GM23338 (cell line): ENCODE measurements around the gene NID2. TPM values are rescaled to one million over a fixed set of nuclear protein-coding genes. Genes with fewer than 3 reads are reported as not detected.

ENCODE experiments used
- ATAC-seq: fragments of 200-7000 bp; cut with Tn5 transposase; 3 replicates; pipeline ENCODE4 v1.9.1; 2020
- DNase-seq: peaks from one replicate; pipeline ENCODE4 v3.0.0-alpha.2; 2015; ENCODE audit warnings: low spot score
- H2AFZ ChIP-seq: fragments of 200-600 bp; sonication (generic); 2 replicates; pipeline ENCODE4 v1.8.0; 2016; ENCODE audit warnings: antibody characterized with exemption, mild to moderate bottlenecking, moderate library complexity
- H3F3A ChIP-seq: fragments of 200-600 bp; sonication (generic); replicated peaks from 2 replicates; pipeline ENCODE4 v1.8.0; 2017; ENCODE audit warnings: antibody characterized with exemption, mixed run types, low read depth
- H3K27ac ChIP-seq: fragments of 200-600 bp; sonication (generic); 2 replicates; pipeline ENCODE4 v1.6.1; 2016; ENCODE audit warnings: low read depth
- H3K27me3 ChIP-seq: fragments of 200-600 bp; sonication (generic); 2 replicates; pipeline ENCODE4 v1.8.0; 2016; ENCODE audit warnings: mild to moderate bottlenecking, mixed run types, moderate library complexity; ENCODE audit not compliant: insufficient read depth
- H3K36me3 ChIP-seq: fragments of 200-600 bp; sonication (generic); 2 replicates; pipeline ENCODE4 v1.8.0; 2016; ENCODE audit warnings: mild to moderate bottlenecking; ENCODE audit not compliant: insufficient read depth
- H3K4me1 ChIP-seq: fragments of 200-600 bp; sonication (generic); 2 replicates; pipeline ENCODE4 v1.8.0; 2016; ENCODE audit warnings: mild to moderate bottlenecking, moderate library complexity; ENCODE audit not compliant: insufficient read depth
- H3K4me2 ChIP-seq: fragments of 200-600 bp; sonication (generic); 2 replicates; pipeline ENCODE4 v1.7.1; 2017; ENCODE audit warnings: mixed run types
- H3K4me3 ChIP-seq: fragments of 200-600 bp; sonication (generic); 2 replicates; pipeline ENCODE4 v1.6.1; 2016; ENCODE audit warnings: mixed run types
- H3K79me2 ChIP-seq: fragments of 200-600 bp; sonication (generic); replicated peaks from 2 replicates; pipeline ENCODE4 v1.8.0; 2017; ENCODE audit warnings: mild to moderate bottlenecking; ENCODE audit not compliant: insufficient read depth
- H3K9me2 ChIP-seq: fragments of 200-600 bp; sonication (generic); 2 replicates; pipeline ENCODE4 v1.8.0; 2017; ENCODE audit not compliant: insufficient read depth
- H4K20me1 ChIP-seq: fragments of 200-600 bp; sonication (generic); replicated peaks from 2 replicates; pipeline ENCODE4 v1.8.0; 2017; ENCODE audit warnings: mild to moderate bottlenecking; ENCODE audit not compliant: insufficient read depth
- H3K27ac Mint-ChIP-seq: 2 replicates; pipeline ENCODE4 v1.8.0; 2020; ENCODE audit warnings: inconsistent platforms, mild to moderate bottlenecking, moderate library complexity, mixed read lengths
- H3K27me3 Mint-ChIP-seq: 3 replicates; pipeline ENCODE4 v1.8.0; 2022; ENCODE audit warnings: low read depth, mild to moderate bottlenecking, moderate library complexity, mixed read lengths, inconsistent platforms; ENCODE audit not compliant: insufficient read depth, poor library complexity
- H3K36me3 Mint-ChIP-seq: 3 replicates; pipeline ENCODE4 v1.8.0; 2021; ENCODE audit warnings: low read depth, mild to moderate bottlenecking, inconsistent platforms, moderate library complexity, mixed read lengths
- H3K4me1 Mint-ChIP-seq: 3 replicates; pipeline ENCODE4 v1.8.0; 2020; ENCODE audit warnings: mild to moderate bottlenecking, inconsistent platforms, mixed read lengths
- H3K4me3 Mint-ChIP-seq: 3 replicates; pipeline ENCODE4 v1.8.0; 2021; ENCODE audit warnings: moderate library complexity, mild to moderate bottlenecking, inconsistent platforms, mixed read lengths
- H3K9me3 Mint-ChIP-seq: 3 replicates; pipeline ENCODE4 v1.8.0; 2020; ENCODE audit warnings: moderate library complexity, mild to moderate bottlenecking, inconsistent platforms, mixed read lengths
- CREB1 ChIP-seq: fragments of 250-450 bp; sonication (Bioruptor Pico); IDR thresholded peaks from 2 replicates; pipeline ENCODE4 v1.5.0; 2020; ENCODE audit warnings: low read depth, mild to moderate bottlenecking, moderate library complexity
- EZH2 ChIP-seq: fragments of 200-600 bp; sonication (generic); IDR thresholded peaks from one replicate; pipeline ENCODE4 v1.8.0; 2017; ENCODE audit warnings: antibody characterized with exemption, mild to moderate bottlenecking, low read depth; ENCODE audit not compliant: unreplicated experiment
- JUNB ChIP-seq: IDR thresholded peaks from one replicate; pipeline ENCODE4 v1.6.1; 2016; ENCODE audit warnings: antibody characterized with exemption; ENCODE audit not compliant: unreplicated experiment
- NANOG ChIP-seq: IDR thresholded peaks from 2 replicates; pipeline ENCODE4 v1.6.1; 2016; ENCODE audit warnings: antibody characterized with exemption, borderline replicate concordance
- POLR2AphosphoS5 ChIP-seq: IDR thresholded peaks from 2 replicates; pipeline ENCODE4 v1.6.1; 2016; ENCODE audit warnings: antibody characterized with exemption, low read depth
- REST ChIP-seq: IDR thresholded peaks from one replicate; pipeline ENCODE4 v1.6.1; 2018; ENCODE audit warnings: antibody characterized with exemption; ENCODE audit not compliant: unreplicated experiment
- STAT1 ChIP-seq: IDR thresholded peaks from one replicate; pipeline ENCODE4 v1.6.1; 2016; ENCODE audit warnings: antibody characterized with exemption; ENCODE audit not compliant: unreplicated experiment
- polyA plus RNA-seq: library from polyadenylated mRNA; unstranded; fragments of >200 nt; fragmentation: Nextera tagmentation; extraction: Ambion mirVana; gene quantifications from 2 replicates; pipeline ENCODE4 v1.2.1, GENCODE V29; 2016
- total RNA-seq: library from RNA; depleted of rRNA; stranded (reverse); fragments of >200 nt; shearing (Covaris generic); gene quantifications from 2 replicates; pipeline ENCODE4 v1.2.3, GENCODE V29; 2014

Gene NID2
- total and polyA plus RNA-seq, 2 experiments from 2014 or later = 4.3 to 10.4 TPM

GRCh38 chr14:52007637-52008036, 61.2 kb downstream of the NID2 start:
- peaks cover 6% of the 10 kb centered on the region; the same call in 1 of the 2 replicates for H4K20me1 ChIP-seq
- H3K79me2 ChIP-seq = no peaks in the 10 kb centered on the region; the same call in 1 of the 2 replicates
- ATAC-seq (peak; percentile 21; the same call in 1 of the 3 replicates), DNase-seq (no peak)
- no peak overlapping the region for H2AFZ ChIP-seq
- Mint-ChIP-seq H3K4me1 (peaks cover 7% of the 10 kb centered on the region; the same call in 2 of the 3 replicates), H3K27ac (no peak overlapping the region), H3K27me3 (peaks cover 4% of the 10 kb centered on the region), H3K4me3 (no peak overlapping the region), H3K36me3 (peaks cover 77% of the 10 kb centered on the region), H3K9me3 (no peaks in the 10 kb centered on the region)
- H3K4me3 ChIP-seq = no peak overlapping the region
- no peaks in the 10 kb centered on the region for H3K27me3 ChIP-seq
- peaks cover 22% of the 10 kb centered on the region for H3K4me1 ChIP-seq
- H3K27ac ChIP-seq = no peak overlapping the region
- H3K4me2 ChIP-seq = 0 out of 2 replicates have a peak overlapping the region, but pooled peaks have one; percentile 16
- H3F3A ChIP-seq = no peaks in the 10 kb centered on the region
- TF ChIP-seq REST (no peak), POLR2AphosphoS5 (no peak), EZH2 (no peak), JUNB (no peak), STAT1 (no peak), CREB1 (CRISPR knock-in tag) (no peak)
- H3K36me3 ChIP-seq = peaks cover 51% of the 10 kb centered on the region
- no peaks in the 10 kb centered on the region for H3K9me2 ChIP-seq

- no peak overlapping the region for H3K27ac Mint-ChIP-seq
- peaks cover 20% of the 10 kb centered on the region for H3K4me1 ChIP-seq
- no peaks in the 10 kb centered on the region for H3K27me3 ChIP-seq
- ATAC-seq = peak; percentile 37; the same call in 2 of the 3 replicates
- peaks cover 6% of the 10 kb centered on the region; the same call in 1 of the 2 replicates for H4K20me1 ChIP-seq
- no peak overlapping the region for H3K27ac ChIP-seq
- DNase-seq = peak; percentile 25
- no peak overlapping the region for H3K4me3 Mint-ChIP-seq
- H3K4me1 Mint-ChIP-seq = peaks cover 7% of the 10 kb centered on the region; the same call in 2 of the 3 replicates
- peak overlapping the region; percentile 16; the same call in 1 of the 2 replicates for H3K4me2 ChIP-seq
- H3K9me3 Mint-ChIP-seq = no peaks in the 10 kb centered on the region
- TF ChIP-seq CREB1 (CRISPR knock-in tag) (no peak), NANOG (peak; percentile 34; the same call in 1 of the 2 replicates)
- H3K4me3 ChIP-seq = no peak overlapping the region
- H3K9me2 ChIP-seq = no peaks in the 10 kb centered on the region
- H3K36me3 ChIP-seq = peaks cover 54% of the 10 kb centered on the region
- H2AFZ ChIP-seq = no peak overlapping the region
- no peaks in the 10 kb centered on the region; the same call in 1 of the 2 replicates for H3K79me2 ChIP-seq
- peaks cover 5% of the 10 kb centered on the region for H3K27me3 Mint-ChIP-seq
- H3K36me3 Mint-ChIP-seq = peaks cover 79% of the 10 kb centered on the region
- H3F3A ChIP-seq = no peaks in the 10 kb centered on the region
Observed at GRCh38 chr14:52007211-52007610, 61.6 kb downstream of the NID2 start.
